ENCODE measurements around the gene XPR1.

- no peak for TF ChIP-seq CTCF (IDR thresholded peaks at IDR 0.05)
- TF ChIP-seq POLR2A (IDR thresholded peaks at IDR 0.05) = no peak
Observed at GRCh38 chr1:180911640-180912191, 279.9 kb downstream of the XPR1 start.
